Activated T-cell treated with anti-CD3 and anti-CD28 coated beads for 4 hours (primary cell): ENCODE results near the gene COLGALT1.
"Not testable (repeated sequence)": the region's sequence is repeated elsewhere in the genome, so short reads cannot be mapped to it uniquely, and the experiment has no call there.

Experiments
- DNase-seq: peaks from one replicate; pipeline ENCODE4 v3.0.0-alpha.2; 2020

Gene COLGALT1

GRCh38 chr19:17534767-17535166, 20.7 kb upstream of the COLGALT1 start:
- DNase-seq = no peak

- DNase-seq = no peak
Measured at GRCh38 chr19:17536955-17537354, 18.5 kb upstream of the COLGALT1 start.

GRCh38 chr19:17538684-17539237, 16.7 kb upstream of the COLGALT1 start:
- no peak for DNase-seq

- DNase-seq = peak; percentile 93
Measured at GRCh38 chr19:17539238-17540117, 16.0 kb upstream of the COLGALT1 start.

- DNase-seq = no peak
Measured at GRCh38 chr19:17540174-17540573, 15.3 kb upstream of the COLGALT1 start.

GRCh38 chr19:17541184-17541759, 14.2 kb upstream of the COLGALT1 start:
- no peak for DNase-seq

- DNase-seq = no peak
Measured at GRCh38 chr19:17542042-17542441, 13.4 kb upstream of the COLGALT1 start.

- DNase-seq = no peak
Measured at GRCh38 chr19:17542793-17543582, 12.5 kb upstream of the COLGALT1 start.

GRCh38 chr19:17543986-17544385, 11.5 kb upstream of the COLGALT1 start:
- no peak for DNase-seq

GRCh38 chr19:17544418-17544817, 11.0 kb upstream of the COLGALT1 start:
- no peak for DNase-seq

- DNase-seq = no peak
Measured at GRCh38 chr19:17548145-17548544, 7.3 kb upstream of the COLGALT1 start.

GRCh38 chr19:17549085-17549740, 6.2 kb upstream of the COLGALT1 start:
- DNase-seq = no peak

GRCh38 chr19:17550076-17550667, 5.3 kb upstream of the COLGALT1 start:
- DNase-seq = no peak

GRCh38 chr19:17552735-17553134, 2.7 kb upstream of the COLGALT1 start:
- not testable (repeated sequence) for DNase-seq

- no peak for DNase-seq
Measured at GRCh38 chr19:17553256-17553655, 2.2 kb upstream of the COLGALT1 start.

GRCh38 chr19:17554968-17555479, 425 bp upstream of the COLGALT1 start:
- no peak for DNase-seq

GRCh38 chr19:17555929-17556813, 722 bp downstream of the COLGALT1 start:
- DNase-seq = no peak

GRCh38 chr19:17556995-17557394, 1.5 kb downstream of the COLGALT1 start:
- DNase-seq = no peak

- DNase-seq = no peak
Measured at GRCh38 chr19:17557466-17557865, 2.0 kb downstream of the COLGALT1 start.

- DNase-seq = no peak
Measured at GRCh38 chr19:17560205-17560595, 4.8 kb downstream of the COLGALT1 start.

GRCh38 chr19:17562097-17562496, 6.6 kb downstream of the COLGALT1 start:
- DNase-seq = no peak
